ENCODE measurements around the gene PRKD2. TPM values are rescaled to one million over a fixed set of nuclear protein-coding genes. Genes with fewer than 3 reads are reported as not detected.

Gene PRKD2
- total RNA-seq, 1 donor from 2014 or later = 49.4 TPM

- no peak for DNase-seq (ENCODE audit: extremely low spot score in 2 of 2)
- Histone ChIP-seq H3K4me3 (no peak overlapping the region), H3K27me3 (no peaks in the 10 kb centered on the region), H3K36me3 (peaks cover 0 to 95% of the 10 kb centered on the region in 2 donors), H3K4me1 (peaks cover 12% of the 10 kb centered on the region), H3K9me3 (no peaks in the 10 kb centered on the region), H3K27ac (no peak overlapping the region)
- TF ChIP-seq CTCF (IDR thresholded peaks at IDR 0.05) = no peak
- TF ChIP-seq POLR2A (IDR thresholded peaks at IDR 0.05) = no peak
- intact Hi-C loops (cut with DNase I) = no loop called here
Observed at GRCh38 chr19:46698395-46699321, 18.3 kb downstream of the PRKD2 start.

DNA sequence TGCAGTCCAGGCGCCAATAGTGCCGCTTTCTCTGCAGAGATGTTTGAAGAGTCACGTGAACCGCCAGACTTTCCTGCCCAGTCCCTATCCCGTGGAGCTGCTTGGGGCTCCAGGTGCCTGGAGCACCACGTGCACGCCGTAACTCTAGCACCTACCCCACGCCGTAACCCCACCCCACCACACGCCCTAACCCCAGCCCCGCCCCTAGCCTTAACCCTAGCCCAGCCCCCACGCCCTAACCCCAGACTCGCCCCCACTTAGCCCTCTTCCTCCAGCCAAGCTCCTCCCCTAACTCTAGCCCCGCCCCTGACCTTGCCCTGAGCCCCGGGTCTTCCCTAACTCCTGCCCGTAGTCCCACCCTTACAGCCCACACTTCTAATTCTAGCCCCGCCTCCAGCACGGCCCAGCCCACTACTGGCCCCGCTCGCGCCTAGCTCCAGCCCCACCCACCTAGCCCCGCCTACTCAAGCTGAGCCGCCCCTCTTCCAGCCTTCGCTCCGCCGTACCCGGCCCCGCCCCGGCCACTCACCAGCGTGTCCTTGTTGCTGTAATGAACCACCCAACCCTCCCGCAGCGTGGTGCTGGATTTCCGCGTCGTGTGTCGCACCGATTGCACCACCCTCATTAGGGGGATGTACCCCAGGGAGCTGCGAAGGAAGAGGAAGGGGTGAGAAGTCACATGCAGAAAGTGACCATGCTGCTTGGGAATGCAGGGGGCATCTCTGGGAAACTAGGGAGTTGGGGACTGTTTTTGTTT lies 19.5 kb downstream of the PRKD2 start:
- Histone ChIP-seq H3K36me3 (peaks cover 0 to 95% of the 10 kb centered on the region in 2 donors), H3K27me3 (no peaks in the 10 kb centered on the region), H3K4me3 (peak overlapping the region; percentile 11 to 26), H3K27ac (peak overlapping the region; percentile 47), H3K4me1 (peaks cover 12% of the 10 kb centered on the region), H3K9me3 (no peaks in the 10 kb centered on the region)
- peak in 1 of 2 donors; percentile 55 for TF ChIP-seq POLR2AphosphoS5 (IDR thresholded peaks at IDR 0.05; ENCODE audit: insufficient read depth in 1 of 2, low read depth in 1 of 2)
- TF ChIP-seq CTCF (IDR thresholded peaks at IDR 0.05) = no peak
- no peak for TF ChIP-seq POLR2A (IDR thresholded peaks at IDR 0.05)
- DNase-seq (ENCODE audit: extremely low spot score in 2 of 2) = no peak
- intact Hi-C loops (cut with DNase I) = no loop called here

GRCh38 chr19:46696866-46697203 lies 20.1 kb downstream of the PRKD2 start:
- DNase-seq (ENCODE audit: extremely low spot score in 2 of 2) = no peak
- Histone ChIP-seq H3K4me3 (peak overlapping the region in 1 of 2 donors; percentile 26), H3K36me3 (peaks cover 1 to 95% of the 10 kb centered on the region in 2 donors), H3K27ac (peak overlapping the region; percentile 47), H3K9me3 (no peaks in the 10 kb centered on the region), H3K27me3 (no peaks in the 10 kb centered on the region), H3K4me1 (peaks cover 12% of the 10 kb centered on the region)
- intact Hi-C loops (cut with DNase I) = no loop called here
- TF ChIP-seq CTCF (IDR thresholded peaks at IDR 0.05) (no peak), POLR2A (IDR thresholded peaks at IDR 0.05) (no peak), POLR2AphosphoS5 (IDR thresholded peaks at IDR 0.05; ENCODE audit: insufficient read depth in 1 of 2, low read depth in 1 of 2) (no peak)

GRCh38 chr19:46696052-46696451 lies 20.9 kb downstream of the PRKD2 start:
- DNase-seq (ENCODE audit: extremely low spot score in 2 of 2) = no peak
- Histone ChIP-seq H3K4me3 (no peak overlapping the region), H3K4me1 (peaks cover 12% of the 10 kb centered on the region), H3K36me3 (peaks cover 2 to 95% of the 10 kb centered on the region in 2 donors), H3K27ac (no peak overlapping the region), H3K9me3 (no peaks in the 10 kb centered on the region), H3K27me3 (no peaks in the 10 kb centered on the region)
- intact Hi-C loops (cut with DNase I) = no loop called here
- TF ChIP-seq CTCF (IDR thresholded peaks at IDR 0.05) (no peak), POLR2A (IDR thresholded peaks at IDR 0.05) (no peak), POLR2AphosphoS5 (IDR thresholded peaks at IDR 0.05; ENCODE audit: insufficient read depth in 1 of 2, low read depth in 1 of 2) (no peak)
